Testis (tissue), 3 donors: ENCODE results near the gene PCDHGA1. TPM values are rescaled to one million over a fixed set of nuclear protein-coding genes. Genes with fewer than 3 reads are reported as not detected.
A peak's percentile ranks its signal among the peaks of the same experiment; 100 is the strongest.

ENCODE experiments used
- DNase-seq: peaks from one replicate; pipeline ENCODE4 v3.0.0-alpha.2; 2019
- H3K27ac ChIP-seq, 2 donors: fragments of 200-600 bp; sonication (generic); one replicate each; pipeline ENCODE4 v1.5.1; 2019
- H3K27me3 ChIP-seq: fragments of 200-600 bp; sonication (generic); one replicate; pipeline ENCODE4 v1.5.1; 2019
- H3K36me3 ChIP-seq: fragments of 200-600 bp; sonication (generic); one replicate; pipeline ENCODE4 v1.5.1; 2017; ENCODE audit warnings: low read depth; ENCODE audit errors: missing control alignments
- H3K4me1 ChIP-seq: fragments of 200-600 bp; sonication (generic); one replicate; pipeline ENCODE4 v1.5.1; 2019
- H3K4me3 ChIP-seq, 2 donors: fragments of 200-600 bp; sonication (generic); one replicate each; pipeline ENCODE4 v1.5.1; 2017 to 2019
- H3K9me3 ChIP-seq: fragments of 200-600 bp; sonication (generic); one replicate; pipeline ENCODE4 v1.5.1; 2017
- POLR2A ChIP-seq: fragments of 450-650 bp; IDR thresholded peaks from one replicate; pipeline ENCODE4 v1.6.1; 2017; ENCODE audit warnings: antibody characterized with exemption, mild to moderate bottlenecking, moderate library complexity
- WGBS, 2 donors: methylation state at CpG; one replicate each; pipeline ENCODE4 v1.1.5; 2018; 5-methylcytosine and 5-hydroxymethylcytosine counted together
- intact Hi-C: fragments of 100-400 bp; cut with DNase I; formaldehyde crosslinking; loops from one replicate; pipeline ENCODE4 v1.15.1; 2023; ENCODE audit warnings: low total_unique reads
- polyA plus RNA-seq: library from polyadenylated mRNA; stranded (reverse); fragments of 350-450 nt; fragmentation: Illumina TruSeq; extraction: RNeasy Lipid Tissue Mini Kit (QIAGEN cat#74804); gene quantifications from one replicate; pipeline ENCODE4 v1.2.3, GENCODE V29; 2014; ENCODE audit warnings: low read depth, low replicate concordance; ENCODE audit not compliant: insufficient read depth
- total RNA-seq, 2 donors: library from RNA; depleted of rRNA; stranded (reverse); fragments of >200 nt; gene quantifications; one replicate each; pipeline ENCODE4 v1.2.3, GENCODE V29; 2016
- TF ChIP-seq, protein P1 (sequence below), 3 experiments: fragments of 450-650 bp in 2 of 3; fragments of 200-600 bp in 1 of 3; sonication (generic) in 1 of 3; IDR thresholded peaks; one replicate each; pipeline ENCODE4 v1.5.1; 2016 to 2019; ENCODE audit warnings: antibody characterized with exemption in 3 of 3, mild to moderate bottlenecking in 2 of 3, moderate library complexity in 1 of 3

The PCDHGA1 gene
- total and polyA plus RNA-seq, 3 donors from 2014 or later = 1.6 to 13.1 (median 8.7) TPM

DNA sequence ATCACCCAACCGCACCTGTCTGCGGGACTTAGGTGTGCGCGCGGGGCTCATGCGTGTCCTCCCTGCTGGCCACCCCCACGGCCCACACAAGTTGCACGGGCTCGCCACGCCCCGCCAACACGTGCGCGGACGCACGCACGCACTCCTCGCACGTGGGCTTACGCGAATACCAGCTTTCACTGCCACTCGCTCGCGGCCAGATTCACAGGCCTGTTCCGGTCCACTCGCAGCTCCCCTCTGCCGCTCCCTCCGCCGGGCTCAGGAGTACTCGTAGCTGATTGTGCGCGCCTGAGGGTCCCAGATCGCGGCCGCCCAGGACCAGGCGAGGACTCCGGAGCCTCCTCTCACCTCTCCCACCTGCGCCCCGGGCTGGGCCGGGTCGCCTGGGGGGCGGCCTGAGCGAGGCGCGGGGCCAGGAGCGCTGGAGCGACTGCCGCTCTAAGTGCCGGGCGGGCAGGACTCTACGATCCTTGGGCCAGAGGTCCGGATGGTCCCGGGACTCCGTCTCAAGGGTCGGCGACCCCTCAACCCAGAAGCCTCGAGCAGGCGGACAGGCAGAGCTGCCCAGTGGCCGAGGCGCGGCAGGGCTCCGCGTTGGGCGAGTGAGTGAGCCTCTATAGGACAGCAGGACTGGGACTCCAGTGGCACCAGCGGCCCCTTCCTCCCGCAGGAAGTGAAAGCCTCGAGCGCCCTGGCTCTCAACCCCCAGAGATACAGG lies 162.0 kb downstream of the PCDHGA1 start:
- Histone ChIP-seq H3K4me3 (peak overlapping the region; percentile 2 to 27), H3K9me3 (no peaks in the 10 kb centered on the region), H3K27me3 (no peaks in the 10 kb centered on the region), H3K27ac (no peak overlapping the region), H3K36me3 (no peaks in the 10 kb centered on the region), H3K4me1 (peaks cover 28% of the 10 kb centered on the region)
- no peak for TF ChIP-seq POLR2A
- TF ChIP-seq, protein P1, sequence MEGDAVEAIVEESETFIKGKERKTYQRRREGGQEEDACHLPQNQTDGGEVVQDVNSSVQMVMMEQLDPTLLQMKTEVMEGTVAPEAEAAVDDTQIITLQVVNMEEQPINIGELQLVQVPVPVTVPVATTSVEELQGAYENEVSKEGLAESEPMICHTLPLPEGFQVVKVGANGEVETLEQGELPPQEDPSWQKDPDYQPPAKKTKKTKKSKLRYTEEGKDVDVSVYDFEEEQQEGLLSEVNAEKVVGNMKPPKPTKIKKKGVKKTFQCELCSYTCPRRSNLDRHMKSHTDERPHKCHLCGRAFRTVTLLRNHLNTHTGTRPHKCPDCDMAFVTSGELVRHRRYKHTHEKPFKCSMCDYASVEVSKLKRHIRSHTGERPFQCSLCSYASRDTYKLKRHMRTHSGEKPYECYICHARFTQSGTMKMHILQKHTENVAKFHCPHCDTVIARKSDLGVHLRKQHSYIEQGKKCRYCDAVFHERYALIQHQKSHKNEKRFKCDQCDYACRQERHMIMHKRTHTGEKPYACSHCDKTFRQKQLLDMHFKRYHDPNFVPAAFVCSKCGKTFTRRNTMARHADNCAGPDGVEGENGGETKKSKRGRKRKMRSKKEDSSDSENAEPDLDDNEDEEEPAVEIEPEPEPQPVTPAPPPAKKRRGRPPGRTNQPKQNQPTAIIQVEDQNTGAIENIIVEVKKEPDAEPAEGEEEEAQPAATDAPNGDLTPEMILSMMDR (IDR thresholded peaks at IDR 0.05) = no peak
- WGBS, 2 donors = 50 to 73% methylated on average over 9 to 68 of the region's 68 CpGs
- intact Hi-C loops = no loop called here
- no peak for DNase-seq

DNA sequence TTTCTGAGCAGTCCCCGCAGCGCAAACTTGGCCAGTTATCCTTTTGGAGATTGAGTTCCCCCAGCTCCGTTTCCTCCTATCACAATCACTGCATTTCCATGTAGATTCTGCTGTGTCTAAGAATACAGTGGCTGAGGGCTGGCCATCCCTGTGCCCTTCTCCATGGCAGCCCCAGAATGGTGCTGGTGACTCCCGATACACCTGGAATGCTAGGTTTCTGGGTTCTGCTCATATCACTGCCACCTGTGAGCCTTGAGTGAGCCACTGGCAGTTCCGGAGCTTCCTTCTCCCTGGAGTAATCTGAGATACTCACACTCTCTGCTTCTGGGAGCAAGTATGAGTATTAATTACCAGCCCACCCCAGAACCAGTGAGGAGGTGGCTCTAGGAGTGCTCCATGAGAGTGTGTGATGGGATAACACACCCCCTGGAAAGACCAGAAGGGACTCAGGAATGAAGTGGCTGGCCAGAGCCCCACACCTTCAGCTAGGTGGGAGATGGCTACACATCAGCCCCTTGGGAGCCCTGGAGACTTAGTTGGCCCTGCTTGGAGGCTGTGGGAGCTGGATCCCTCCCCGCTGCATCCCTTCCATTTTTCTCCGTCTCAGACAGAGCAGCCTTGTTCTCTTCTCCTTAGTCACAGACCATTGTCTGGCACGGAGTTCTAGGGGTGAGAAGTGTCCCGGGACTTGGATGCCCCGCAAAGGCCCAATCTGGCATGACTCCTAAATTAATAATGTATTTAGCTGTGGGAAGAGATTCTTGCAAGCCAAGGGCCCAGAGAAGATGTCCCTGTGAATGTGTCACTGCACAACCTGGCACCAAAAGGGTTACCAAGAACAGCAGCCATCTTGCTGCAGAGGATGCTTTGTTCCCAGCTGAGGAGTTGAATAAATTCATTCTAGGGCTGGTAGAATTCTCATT lies 163.4 kb downstream of the PCDHGA1 start:
- no peaks in the 10 kb centered on the region for H3K36me3 ChIP-seq
- intact Hi-C loops = no loop called here
- H3K9me3 ChIP-seq = no peaks in the 10 kb centered on the region
- peaks cover 28% of the 10 kb centered on the region for H3K4me1 ChIP-seq
- TF ChIP-seq, protein P1 (IDR thresholded peaks at IDR 0.05) = no peak
- no peak for TF ChIP-seq POLR2A
- WGBS, 2 donors = 46 to 51% methylated on average over 10 of the region's 10 CpGs
- H3K27ac ChIP-seq = peak overlapping the region in 1 of 2 donors; percentile 34
- H3K27me3 ChIP-seq = no peaks in the 10 kb centered on the region
- no peak overlapping the region for H3K4me3 ChIP-seq
- DNase-seq = no peak

DNA sequence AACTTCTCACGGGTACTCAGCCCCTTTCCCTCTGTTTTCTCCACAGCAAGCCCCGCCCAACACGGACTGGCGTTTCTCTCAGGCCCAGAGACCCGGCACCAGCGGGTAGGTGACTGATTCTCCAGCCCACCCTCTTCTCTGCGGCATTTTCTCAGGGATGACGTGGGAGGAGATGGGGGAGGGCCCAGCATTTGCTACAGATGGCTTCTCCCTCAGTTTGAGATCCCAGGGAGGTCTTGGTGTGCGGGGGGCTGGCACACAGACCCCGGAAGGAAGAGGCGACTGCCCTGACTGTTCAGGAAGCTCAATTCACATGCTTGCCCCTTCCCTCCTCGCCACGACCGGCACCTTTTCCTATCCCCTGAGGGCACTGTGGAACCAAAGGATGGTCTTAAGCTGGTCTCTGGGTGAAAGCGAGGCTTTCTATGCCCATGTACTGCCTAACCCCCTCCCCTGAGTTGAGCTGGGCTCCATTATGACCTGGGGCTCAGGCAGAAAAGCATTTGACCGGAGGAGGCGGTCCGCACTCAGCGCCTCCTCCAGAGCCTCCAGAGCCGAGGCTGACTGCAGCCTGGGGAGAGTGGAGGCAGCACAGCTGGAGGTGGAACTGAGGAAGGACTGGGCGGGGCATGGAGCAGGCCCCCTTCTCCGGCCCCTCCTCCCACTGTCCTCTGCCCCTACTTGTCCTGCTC lies 164.6 kb downstream of the PCDHGA1 start:
- H3K36me3 ChIP-seq = no peaks in the 10 kb centered on the region
- 40 to 41% methylated on average over 21 of the region's 22 CpGs for WGBS, 2 donors

DNA sequence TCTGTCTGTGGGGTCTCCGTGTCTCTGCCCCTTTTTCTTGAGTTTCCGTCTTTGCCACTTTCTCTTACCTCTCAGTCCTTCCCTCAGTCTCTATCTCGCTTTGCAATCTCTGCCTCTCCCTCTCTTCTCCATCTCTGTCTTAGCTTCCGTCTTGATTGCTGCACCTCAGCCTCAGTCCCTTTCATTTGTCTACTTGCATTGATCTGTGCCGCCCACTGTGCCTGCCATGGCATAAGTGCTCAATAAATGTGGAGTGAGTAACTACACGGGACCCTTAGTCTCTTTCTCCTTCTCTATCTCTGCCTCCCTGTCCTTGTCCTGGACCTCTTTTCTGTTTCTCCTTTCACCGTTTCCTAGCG lies 165.1 kb downstream of the PCDHGA1 start:
- no peaks in the 10 kb centered on the region for H3K36me3 ChIP-seq
- intact Hi-C loops = no loop called here
- peak overlapping the region in 1 of 2 donors; percentile 50 for H3K27ac ChIP-seq
- 43 to 63% methylated on average over 8 of the region's 8 CpGs for WGBS, 2 donors
- no peak overlapping the region for H3K4me3 ChIP-seq
- TF ChIP-seq, protein P1 (IDR thresholded peaks at IDR 0.05) = no peak
- no peak for TF ChIP-seq POLR2A
- DNase-seq = no peak
- H3K4me1 ChIP-seq = peaks cover 28% of the 10 kb centered on the region
- no peaks in the 10 kb centered on the region for H3K9me3 ChIP-seq
- no peaks in the 10 kb centered on the region for H3K27me3 ChIP-seq

More for the DNA sequence above, 164.6 kb downstream of the PCDHGA1 start:
- Histone ChIP-seq H3K4me3 (no peak overlapping the region), H3K4me1 (peaks cover 28% of the 10 kb centered on the region), H3K27ac (peak overlapping the region; percentile 34 to 36), H3K27me3 (no peaks in the 10 kb centered on the region), H3K9me3 (no peaks in the 10 kb centered on the region)
- intact Hi-C loops = no loop called here
- DNase-seq = peak; percentile 59
- TF ChIP-seq, protein P1 (IDR thresholded peaks at IDR 0.05) = no peak
- TF ChIP-seq POLR2A = no peak
